ENCODE data around the gene DCBLD1.

The DCBLD1 gene

DNA sequence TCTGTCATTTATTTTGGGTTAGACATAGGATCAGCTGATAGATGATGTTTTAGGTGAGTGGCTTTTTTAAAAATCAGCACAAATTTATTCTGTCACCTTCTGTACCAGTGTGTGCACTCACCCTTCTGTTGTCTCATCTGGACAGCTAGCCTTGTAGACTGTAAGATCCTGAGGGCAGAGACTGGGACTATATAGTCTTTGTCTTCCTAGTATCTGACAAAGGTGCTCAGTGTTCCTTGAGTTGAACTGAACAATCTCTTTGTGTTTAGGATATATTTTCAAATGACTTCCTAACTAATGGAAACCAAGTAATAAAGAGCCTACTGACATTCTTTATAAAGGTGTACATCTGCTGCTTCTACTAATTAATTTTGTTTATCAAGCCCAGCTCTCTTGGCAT is 3.0 kb downstream of the DCBLD1 start:
- Histone ChIP-seq H3K36me3 (ENCODE audit: control insufficient read depth, insufficient read depth, low read length) (peaks cover 55% of the 10 kb centered on the region), H3K27ac (ENCODE audit: low read depth, low read length, severe bottlenecking) (no peak overlapping the region), H3K4me3 (ENCODE audit: extremely low read depth, insufficient read depth, low read length, poor library complexity, severe bottlenecking) (peak overlapping the region; percentile 83)

DNA sequence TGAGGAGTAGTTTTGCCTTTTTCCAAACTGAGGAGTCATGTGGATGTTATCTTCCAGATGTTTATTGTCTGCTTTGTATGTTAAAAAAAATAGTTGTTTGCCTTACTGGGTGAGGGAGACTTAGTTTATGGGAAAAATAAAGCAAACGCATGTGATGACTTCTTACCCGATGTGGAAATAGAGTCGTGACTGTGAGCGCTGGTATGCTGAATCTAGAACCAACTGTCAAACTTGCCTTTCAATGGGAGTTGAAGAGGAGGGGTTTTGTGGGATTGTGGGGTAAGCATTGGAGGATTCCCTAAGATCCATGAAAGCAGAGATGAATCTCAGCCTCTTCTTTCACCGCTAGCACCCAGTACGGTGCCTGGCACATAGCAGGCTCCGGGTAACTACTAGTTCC is 5.3 kb downstream of the DCBLD1 start:
- Histone ChIP-seq H3K4me3 (ENCODE audit: extremely low read depth, insufficient read depth, low read length, poor library complexity, severe bottlenecking) (no peak overlapping the region), H3K36me3 (ENCODE audit: control insufficient read depth, insufficient read depth, low read length) (peaks cover 55% of the 10 kb centered on the region), H3K4me1 (ENCODE audit: control insufficient read depth, insufficient read depth, low read length, poor library complexity, severe bottlenecking) (peaks cover 22% of the 10 kb centered on the region), H3K27ac (ENCODE audit: low read depth, low read length, severe bottlenecking) (no peak overlapping the region), H3K9me3 (ENCODE audit: control insufficient read depth, low read length) (peaks cover 16% of the 10 kb centered on the region)
- 97 to 99% methylated on average over 6 to 7 of the region's 7 CpGs for WGBS, 2 experiments (ENCODE audit: insufficient coverage in 2 of 2)

More for the DNA sequence above, 3.0 kb downstream of the DCBLD1 start:
- peaks cover 16% of the 10 kb centered on the region for H3K9me3 ChIP-seq (ENCODE audit: control insufficient read depth, low read length)
- H3K4me1 ChIP-seq (ENCODE audit: control insufficient read depth, insufficient read depth, low read length, poor library complexity, severe bottlenecking) = peaks cover 25% of the 10 kb centered on the region

DNA sequence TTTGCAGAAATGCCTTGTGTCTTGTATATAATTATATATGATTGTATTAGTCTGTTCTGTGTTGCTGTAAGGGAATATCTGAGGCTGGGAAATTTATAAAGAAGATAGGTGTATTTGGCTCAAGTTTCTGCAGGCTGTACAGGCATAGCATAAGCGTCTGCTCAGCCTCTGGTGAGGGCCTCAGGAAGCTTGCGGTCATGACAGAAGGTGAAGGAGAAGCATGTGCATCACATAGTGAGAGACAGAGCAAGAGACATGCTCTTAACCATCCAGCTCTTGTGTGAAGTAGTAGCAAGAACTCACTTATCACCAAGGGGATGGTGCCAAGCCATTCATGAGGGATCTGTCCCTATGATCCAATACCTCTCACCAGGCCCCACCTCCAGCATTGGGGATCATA is 6.5 kb downstream of the DCBLD1 start:
- WGBS, 2 experiments (ENCODE audit: insufficient coverage in 2 of 2) = 100% methylated on average over 1 to 2 of the region's 2 CpGs
- peaks cover 55% of the 10 kb centered on the region for H3K36me3 ChIP-seq (ENCODE audit: control insufficient read depth, insufficient read depth, low read length)
- H3K27ac ChIP-seq (ENCODE audit: low read depth, low read length, severe bottlenecking) = no peak overlapping the region
- H3K4me3 ChIP-seq (ENCODE audit: extremely low read depth, insufficient read depth, low read length, poor library complexity, severe bottlenecking) = no peak overlapping the region
- peaks cover 16% of the 10 kb centered on the region for H3K9me3 ChIP-seq (ENCODE audit: control insufficient read depth, low read length)
- peaks cover 23% of the 10 kb centered on the region for H3K4me1 ChIP-seq (ENCODE audit: control insufficient read depth, insufficient read depth, low read length, poor library complexity, severe bottlenecking)

DNA sequence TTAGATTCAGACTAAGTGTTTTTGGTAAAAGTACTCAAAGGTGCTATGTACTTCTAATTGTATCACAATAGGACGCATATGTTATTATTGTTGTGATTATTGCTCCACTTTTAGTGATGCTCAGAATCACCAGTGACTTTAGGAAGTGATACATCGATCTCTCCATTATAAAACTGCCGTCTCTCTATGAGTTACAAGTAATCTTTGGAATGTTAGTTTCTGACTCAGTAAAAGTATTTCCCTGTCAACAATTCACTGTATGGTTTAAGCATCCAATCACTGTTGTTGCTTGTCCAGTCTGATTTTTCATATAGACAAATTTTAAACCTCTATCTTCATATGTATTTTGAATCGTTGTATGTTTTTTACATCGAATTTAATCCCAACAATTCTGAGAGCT is 9.4 kb downstream of the DCBLD1 start:
- peaks cover 6% of the 10 kb centered on the region for H3K9me3 ChIP-seq (ENCODE audit: control insufficient read depth, low read length)
- 90% methylated on average over 2 of the region's 5 CpGs; no CpG with 5 or more reads in 1 of the 2 experiments for WGBS, 2 experiments (ENCODE audit: insufficient coverage in 2 of 2)
- H3K4me3 ChIP-seq (ENCODE audit: extremely low read depth, insufficient read depth, low read length, poor library complexity, severe bottlenecking) = no peak overlapping the region
- peaks cover 39% of the 10 kb centered on the region for H3K4me1 ChIP-seq (ENCODE audit: control insufficient read depth, insufficient read depth, low read length, poor library complexity, severe bottlenecking)
- H3K36me3 ChIP-seq (ENCODE audit: control insufficient read depth, insufficient read depth, low read length) = peaks cover 30% of the 10 kb centered on the region
- H3K27ac ChIP-seq (ENCODE audit: low read depth, low read length, severe bottlenecking) = no peak overlapping the region

DNA sequence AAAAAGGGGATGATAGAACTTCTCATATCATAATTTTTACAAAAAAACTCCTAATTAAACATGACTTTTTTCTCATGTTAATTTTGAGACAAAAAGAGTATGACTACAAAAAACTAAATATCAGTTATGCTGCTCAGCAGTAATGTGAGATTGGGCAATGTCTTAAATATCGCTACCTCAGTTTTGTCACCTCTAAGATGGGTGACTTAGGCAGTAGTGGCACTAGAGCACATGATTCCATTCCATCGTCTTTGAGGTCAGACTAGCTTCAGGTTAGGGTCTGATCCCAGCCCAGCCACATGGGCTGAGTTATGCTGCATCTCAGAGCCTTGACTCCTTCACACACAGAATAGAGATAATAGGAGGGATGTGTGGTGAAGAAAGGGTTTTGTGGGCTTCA is 11.0 kb downstream of the DCBLD1 start:
- Histone ChIP-seq H3K36me3 (ENCODE audit: control insufficient read depth, insufficient read depth, low read length) (peaks cover 14% of the 10 kb centered on the region), H3K4me3 (ENCODE audit: extremely low read depth, insufficient read depth, low read length, poor library complexity, severe bottlenecking) (no peak overlapping the region), H3K27ac (ENCODE audit: low read depth, low read length, severe bottlenecking) (no peak overlapping the region), H3K9me3 (ENCODE audit: control insufficient read depth, low read length) (no peaks in the 10 kb centered on the region), H3K4me1 (ENCODE audit: control insufficient read depth, insufficient read depth, low read length, poor library complexity, severe bottlenecking) (peaks cover 51% of the 10 kb centered on the region)
- 83 to 88% methylated on average over 1 to 2 of the region's 2 CpGs for WGBS, 2 experiments (ENCODE audit: insufficient coverage in 2 of 2)

DNA sequence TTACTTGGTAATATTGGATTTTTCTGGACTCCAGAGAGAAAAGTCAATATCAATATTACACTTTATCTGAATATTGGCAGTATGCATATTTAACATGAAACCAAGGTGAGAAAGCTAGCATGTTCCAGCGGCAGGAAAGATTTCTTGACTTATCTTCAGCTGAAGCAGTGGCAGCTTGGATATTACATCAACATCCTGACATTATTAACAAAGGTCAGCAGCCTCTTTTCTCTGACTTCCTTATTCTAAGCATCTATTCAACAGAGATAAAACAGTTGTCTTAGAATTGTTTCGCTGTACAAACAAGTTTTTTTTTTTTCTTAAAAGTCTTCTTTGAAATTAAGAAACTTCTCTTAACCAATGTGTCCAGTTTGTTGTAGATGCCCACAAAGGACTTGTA is 11.8 kb downstream of the DCBLD1 start:
- WGBS, 2 experiments (ENCODE audit: insufficient coverage in 2 of 2) = 71% methylated on average over 1 of the region's 2 CpGs; no CpG with 5 or more reads in 1 of the 2 experiments
- Histone ChIP-seq H3K4me1 (ENCODE audit: control insufficient read depth, insufficient read depth, low read length, poor library complexity, severe bottlenecking) (peaks cover 58% of the 10 kb centered on the region), H3K9me3 (ENCODE audit: control insufficient read depth, low read length) (no peaks in the 10 kb centered on the region), H3K36me3 (ENCODE audit: control insufficient read depth, insufficient read depth, low read length) (peaks cover 11% of the 10 kb centered on the region), H3K4me3 (ENCODE audit: extremely low read depth, insufficient read depth, low read length, poor library complexity, severe bottlenecking) (no peak overlapping the region), H3K27ac (ENCODE audit: low read depth, low read length, severe bottlenecking) (peak overlapping the region; percentile 52)

DNA sequence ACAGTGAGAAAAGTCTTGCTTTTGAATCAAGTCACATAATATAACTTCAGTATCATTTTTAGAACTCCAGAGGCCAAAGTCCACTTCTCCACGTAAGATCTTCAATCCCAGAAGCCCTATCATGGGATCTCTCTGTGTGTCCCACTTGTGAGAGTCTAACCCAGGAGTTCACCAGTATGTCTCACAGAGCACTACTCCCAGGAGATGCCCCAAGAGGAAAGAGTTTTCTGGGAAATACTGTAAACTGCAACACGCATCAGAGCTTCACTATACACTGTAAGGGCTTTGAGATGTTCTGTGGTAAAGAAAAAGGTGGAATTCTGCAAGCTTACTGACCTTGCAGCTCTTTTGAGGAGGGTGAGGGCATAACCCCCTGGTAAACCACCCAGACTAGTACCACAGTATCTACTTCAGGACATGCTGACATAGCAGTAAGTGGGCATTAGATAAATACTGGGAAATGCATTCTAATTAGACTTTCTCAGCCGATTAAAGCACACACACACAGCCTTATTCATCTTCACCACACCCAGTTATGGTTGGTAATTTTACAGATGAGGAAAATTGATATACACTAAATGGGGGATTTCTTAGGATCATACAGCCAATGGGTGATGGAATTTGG is 12.3 kb downstream of the DCBLD1 start:
- H3K9me3 ChIP-seq (ENCODE audit: control insufficient read depth, low read length) = no peaks in the 10 kb centered on the region
- WGBS, 2 experiments (ENCODE audit: insufficient coverage in 2 of 2) = 100% methylated on average over 1 of the region's 3 CpGs
- peak overlapping the region; percentile 52 for H3K27ac ChIP-seq (ENCODE audit: low read depth, low read length, severe bottlenecking)
- peaks cover 7% of the 10 kb centered on the region for H3K36me3 ChIP-seq (ENCODE audit: control insufficient read depth, insufficient read depth, low read length)
- H3K4me3 ChIP-seq (ENCODE audit: extremely low read depth, insufficient read depth, low read length, poor library complexity, severe bottlenecking) = no peak overlapping the region
- H3K4me1 ChIP-seq (ENCODE audit: control insufficient read depth, insufficient read depth, low read length, poor library complexity, severe bottlenecking) = peaks cover 58% of the 10 kb centered on the region

DNA sequence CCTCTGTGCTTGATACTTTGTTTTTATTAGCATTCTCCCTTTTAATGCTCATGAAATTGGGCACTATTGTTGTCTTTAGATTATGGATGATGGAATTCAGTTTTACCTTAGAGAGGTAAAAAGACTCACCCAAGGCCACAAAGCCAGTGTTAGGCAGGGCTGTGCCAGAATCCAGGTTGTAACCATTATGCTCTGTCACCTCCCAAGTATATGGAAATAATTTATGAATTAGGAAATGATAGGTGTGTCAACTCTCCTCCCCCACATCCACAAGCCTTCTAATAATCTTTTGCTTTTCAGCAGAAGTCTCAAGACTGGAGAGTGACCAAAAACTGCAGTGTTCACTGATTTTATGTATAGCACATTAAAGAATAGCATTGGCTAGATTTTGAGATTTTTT is 13.0 kb downstream of the DCBLD1 start:
- no peaks in the 10 kb centered on the region for H3K9me3 ChIP-seq (ENCODE audit: control insufficient read depth, low read length)
- H3K4me3 ChIP-seq (ENCODE audit: extremely low read depth, insufficient read depth, low read length, poor library complexity, severe bottlenecking) = no peak overlapping the region
- H3K36me3 ChIP-seq (ENCODE audit: control insufficient read depth, insufficient read depth, low read length) = peaks cover 5% of the 10 kb centered on the region
- peak overlapping the region; percentile 46 for H3K27ac ChIP-seq (ENCODE audit: low read depth, low read length, severe bottlenecking)
- peaks cover 64% of the 10 kb centered on the region for H3K4me1 ChIP-seq (ENCODE audit: control insufficient read depth, insufficient read depth, low read length, poor library complexity, severe bottlenecking)

DNA sequence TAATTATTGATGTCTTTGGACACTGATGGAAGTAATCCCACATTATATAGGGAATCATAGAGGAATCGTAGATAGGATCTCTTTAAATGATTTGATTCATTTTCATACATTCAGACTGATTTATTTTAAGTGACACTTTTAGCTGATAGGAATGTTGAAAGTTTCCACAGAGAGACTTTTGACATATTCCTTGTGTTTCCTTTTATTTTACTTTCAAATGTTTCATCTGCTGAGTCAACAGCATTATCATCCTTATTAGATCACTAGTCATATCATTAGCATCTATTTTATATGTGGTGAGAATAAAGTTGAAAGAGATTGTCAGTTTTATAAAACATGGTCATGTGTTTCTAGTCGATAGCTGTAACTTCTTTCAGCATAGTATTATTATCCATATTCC is 13.4 kb downstream of the DCBLD1 start:
- no CpG with 5 or more reads among the region's 2 CpGs for WGBS, 2 experiments (ENCODE audit: insufficient coverage in 2 of 2)
- peak overlapping the region; percentile 46 for H3K27ac ChIP-seq (ENCODE audit: low read depth, low read length, severe bottlenecking)
- H3K36me3 ChIP-seq (ENCODE audit: control insufficient read depth, insufficient read depth, low read length) = peaks cover 5% of the 10 kb centered on the region
- no peaks in the 10 kb centered on the region for H3K9me3 ChIP-seq (ENCODE audit: control insufficient read depth, low read length)
- no peak overlapping the region for H3K4me3 ChIP-seq (ENCODE audit: extremely low read depth, insufficient read depth, low read length, poor library complexity, severe bottlenecking)
- peaks cover 67% of the 10 kb centered on the region for H3K4me1 ChIP-seq (ENCODE audit: control insufficient read depth, insufficient read depth, low read length, poor library complexity, severe bottlenecking)

DNA sequence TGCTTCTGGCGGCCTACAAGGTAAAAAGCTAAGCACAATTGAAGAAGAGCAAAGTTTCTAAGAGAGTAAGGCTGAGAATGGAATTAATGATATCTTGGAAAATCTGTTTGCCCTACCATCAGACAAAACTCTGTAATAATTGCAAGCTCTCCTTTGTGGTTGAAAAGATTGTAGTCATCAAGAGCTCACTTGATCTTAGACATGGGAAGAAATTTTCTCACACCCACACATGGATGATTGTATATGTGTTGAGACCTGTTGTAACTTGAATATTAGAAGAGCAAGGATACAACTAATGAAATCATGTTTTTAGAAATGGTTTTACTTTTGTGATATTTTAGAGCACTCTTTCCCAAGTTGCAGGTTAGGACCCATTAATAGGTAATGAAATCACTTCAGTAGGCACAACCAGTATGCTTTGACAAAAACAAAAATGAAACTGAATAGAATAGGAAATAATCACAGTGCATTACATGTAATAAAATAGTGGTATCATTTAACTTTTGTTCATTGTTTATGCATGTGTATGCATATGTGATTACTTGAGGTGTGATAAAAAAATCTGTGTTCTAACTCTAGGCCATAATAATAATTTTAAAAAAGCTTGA is 14.0 kb downstream of the DCBLD1 start:
- Histone ChIP-seq H3K36me3 (ENCODE audit: control insufficient read depth, insufficient read depth, low read length) (peaks cover 5% of the 10 kb centered on the region), H3K9me3 (ENCODE audit: control insufficient read depth, low read length) (no peaks in the 10 kb centered on the region), H3K4me1 (ENCODE audit: control insufficient read depth, insufficient read depth, low read length, poor library complexity, severe bottlenecking) (peaks cover 73% of the 10 kb centered on the region), H3K27ac (ENCODE audit: low read depth, low read length, severe bottlenecking) (peak overlapping the region; percentile 41), H3K4me3 (ENCODE audit: extremely low read depth, insufficient read depth, low read length, poor library complexity, severe bottlenecking) (no peak overlapping the region)
- WGBS, 2 experiments (ENCODE audit: insufficient coverage in 2 of 2) = no CpG with 5 or more reads among the region's 1 CpG

DNA sequence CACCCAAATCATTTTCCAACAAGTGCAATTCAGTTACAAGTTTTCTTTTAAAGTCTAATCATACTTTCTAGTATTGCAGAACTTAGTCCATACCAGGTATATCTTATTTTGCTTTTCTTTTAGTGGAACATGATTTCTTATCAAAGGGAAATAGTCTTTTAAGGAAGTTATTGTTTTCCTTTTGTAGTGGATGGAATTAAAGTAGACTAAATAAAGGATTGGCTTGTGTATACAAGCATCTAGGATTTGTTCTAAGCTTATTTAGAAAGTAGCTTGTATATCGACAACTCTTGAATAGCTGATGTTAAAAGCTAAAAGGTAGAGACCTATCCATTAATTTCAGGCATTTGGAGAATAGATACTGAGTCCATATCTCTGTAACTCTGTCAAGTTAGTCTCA is 14.8 kb downstream of the DCBLD1 start:
- H3K4me1 ChIP-seq (ENCODE audit: control insufficient read depth, insufficient read depth, low read length, poor library complexity, severe bottlenecking) = peaks cover 76% of the 10 kb centered on the region
- no peaks in the 10 kb centered on the region for H3K9me3 ChIP-seq (ENCODE audit: control insufficient read depth, low read length)
- peaks cover 5% of the 10 kb centered on the region for H3K36me3 ChIP-seq (ENCODE audit: control insufficient read depth, insufficient read depth, low read length)
- peak overlapping the region; percentile 77 for H3K27ac ChIP-seq (ENCODE audit: low read depth, low read length, severe bottlenecking)
- 71% methylated on average over 1 of the region's 1 CpG; no CpG with 5 or more reads in 1 of the 2 experiments for WGBS, 2 experiments (ENCODE audit: insufficient coverage in 2 of 2)
- no peak overlapping the region for H3K4me3 ChIP-seq (ENCODE audit: extremely low read depth, insufficient read depth, low read length, poor library complexity, severe bottlenecking)
